WTC11 (cell line): ENCODE results near the gene UBE2M. TPM values are rescaled to one million over a fixed set of nuclear protein-coding genes. Genes with fewer than 3 reads are reported as not detected.

Source experiments
- ATAC-seq: fragments of 200-7000 bp; cut with Tn5 transposase; 2 replicates; pipeline ENCODE4 v1.10.0; 2021; ENCODE audit warnings: mild to moderate bottlenecking, moderate library complexity
- CTCF ChIA-PET: fragments of 300-600 bp; sonication (Branson Sonifier 250); formaldehyde crosslinking; loops from one replicate; lab custom pipeline; 2021; ENCODE audit warnings: antibody characterized with exemption; lab: Charles Lee
- POLR2A ChIA-PET: fragments of 350-600 bp; sonication (Branson Sonifier 250); formaldehyde crosslinking; loops from one replicate; lab custom pipeline; 2021; ENCODE audit warnings: antibody characterized with exemption; lab: Charles Lee
- DNase-seq: peaks from one replicate; pipeline ENCODE4 v3.0.0; 2021; ENCODE audit warnings: low spot score
- H3K27ac Mint-ChIP-seq: 2 replicates; pipeline ENCODE4 v1.8.0; 2021; ENCODE audit warnings: mixed read lengths
- H3K27me3 Mint-ChIP-seq: 2 replicates; pipeline ENCODE4 v1.8.0; 2021; ENCODE audit warnings: low read depth, mild to moderate bottlenecking, moderate library complexity, mixed read lengths
- H3K36me3 Mint-ChIP-seq: 2 replicates; pipeline ENCODE4 v1.8.0; 2021; ENCODE audit warnings: mixed read lengths
- H3K4me1 Mint-ChIP-seq: 2 replicates; pipeline ENCODE4 v1.8.0; 2022; ENCODE audit warnings: mixed read lengths
- H3K4me3 Mint-ChIP-seq: 2 replicates; pipeline ENCODE4 v1.8.0; 2021; ENCODE audit warnings: mild to moderate bottlenecking, moderate library complexity, mixed read lengths
- H3K9me3 Mint-ChIP-seq: 2 replicates; pipeline ENCODE4 v1.8.0; 2021; ENCODE audit warnings: mixed read lengths
- ESRRA ChIP-seq: sonication (generic); formaldehyde crosslinking; IDR thresholded peaks from 2 replicates; pipeline ENCODE4 v1.8.1; 2022; ENCODE audit warnings: mild to moderate bottlenecking, missing genetic modification reagents, borderline replicate concordance
- ETV6 ChIP-seq: sonication (generic); formaldehyde crosslinking; IDR thresholded peaks from 2 replicates; pipeline ENCODE4 v1.8.1; 2022; ENCODE audit warnings: mild to moderate bottlenecking, missing genetic modification reagents
- FOXJ3 ChIP-seq: sonication (generic); formaldehyde crosslinking; IDR thresholded peaks from 2 replicates; pipeline ENCODE4 v1.9.0; 2021; ENCODE audit warnings: missing genetic modification reagents, mild to moderate bottlenecking, borderline replicate concordance
- FOXK1 ChIP-seq: sonication (generic); formaldehyde crosslinking; IDR thresholded peaks from 2 replicates; pipeline ENCODE4 v1.8.0; 2022; ENCODE audit warnings: mild to moderate bottlenecking, moderate library complexity, missing genetic modification reagents
- FOXP1 ChIP-seq: sonication (generic); formaldehyde crosslinking; IDR thresholded peaks from 2 replicates; pipeline ENCODE4 v1.8.0; 2022; ENCODE audit warnings: missing genetic modification reagents, mild to moderate bottlenecking, moderate library complexity, borderline replicate concordance
- GABPB1 ChIP-seq: sonication (generic); formaldehyde crosslinking; IDR thresholded peaks from 2 replicates; pipeline ENCODE4 v1.8.1; 2023; ENCODE audit warnings: mild to moderate bottlenecking, missing genetic modification reagents
- IRF1 ChIP-seq: sonication (generic); formaldehyde crosslinking; IDR thresholded peaks from 2 replicates; pipeline ENCODE4 v1.8.0; 2023; ENCODE audit warnings: missing genetic modification reagents
- NR3C1 ChIP-seq: sonication (generic); formaldehyde crosslinking; conservative IDR thresholded peaks from 2 replicates; pipeline ENCODE4 v1.8.1; 2023; ENCODE audit warnings: low read depth, mild to moderate bottlenecking, missing genetic modification reagents
- OVOL2 ChIP-seq: fragments of 250-450 bp; sonication (Bioruptor Pico); IDR thresholded peaks from 2 replicates; pipeline ENCODE4 v1.9.0; 2021; ENCODE audit warnings: mild to moderate bottlenecking, borderline replicate concordance
- PRRX2 ChIP-seq: fragments of 250-450 bp; sonication (Bioruptor Pico); IDR thresholded peaks from 2 replicates; pipeline ENCODE4 v1.8.0; 2021; ENCODE audit warnings: mild to moderate bottlenecking
- SMAD4 ChIP-seq: sonication (generic); formaldehyde crosslinking; IDR thresholded peaks from 2 replicates; pipeline ENCODE4 v1.8.0; 2022; ENCODE audit warnings: mild to moderate bottlenecking, missing genetic modification reagents
- SOX15 ChIP-seq: fragments of 250-450 bp; sonication (Bioruptor Pico); IDR thresholded peaks from 2 replicates; pipeline ENCODE4 v1.9.0; 2021; ENCODE audit warnings: mild to moderate bottlenecking
- TEAD4 ChIP-seq: sonication (generic); formaldehyde crosslinking; IDR thresholded peaks from 2 replicates; pipeline ENCODE4 v1.8.0; 2022; ENCODE audit warnings: mild to moderate bottlenecking, missing genetic modification reagents
- USF2 ChIP-seq: sonication (generic); formaldehyde crosslinking; IDR thresholded peaks from 2 replicates; pipeline ENCODE4 v1.8.1; 2023; ENCODE audit warnings: mild to moderate bottlenecking, missing genetic modification reagents, moderate library complexity
- ZNF416 ChIP-seq: fragments of 250-450 bp; sonication (Bioruptor Pico); IDR thresholded peaks from 2 replicates; pipeline ENCODE4 v1.9.0; 2021; ENCODE audit warnings: mild to moderate bottlenecking, inconsistent platforms
- total RNA-seq: library from RNA; stranded (reverse); gene quantifications from 3 replicates; pipeline ENCODE4 v1.2.3, GENCODE V29; 2021
- TF ChIP-seq, protein P1 (sequence below): sonication (generic); formaldehyde crosslinking; conservative IDR thresholded peaks from 2 replicates; pipeline ENCODE4 v1.8.1; 2023; ENCODE audit warnings: mild to moderate bottlenecking, low read depth, missing genetic modification reagents, moderate library complexity
- TF ChIP-seq, protein P2 (sequence below): sonication (generic); formaldehyde crosslinking; IDR thresholded peaks from 2 replicates; pipeline ENCODE4 v1.8.1; 2022; ENCODE audit warnings: missing genetic modification reagents, borderline replicate concordance
- TF ChIP-seq, protein P3 (sequence below): fragments of 250-450 bp; sonication (Bioruptor Pico); IDR thresholded peaks from 2 replicates; pipeline ENCODE4 v1.9.0; 2021; ENCODE audit warnings: moderate library complexity, mild to moderate bottlenecking, inconsistent platforms, borderline replicate concordance
- TF ChIP-seq, protein P4 (sequence below): sonication (generic); formaldehyde crosslinking; IDR thresholded peaks from 2 replicates; pipeline ENCODE4 v1.8.0; 2022; ENCODE audit warnings: mild to moderate bottlenecking, missing genetic modification reagents

Gene UBE2M
- total RNA-seq, 1 experiment from 2014 or later = 105 TPM

- peak; percentile 72 for TF ChIP-seq FOXK1 (CRISPR knock-in tag)
- TF ChIP-seq GABPB1 (CRISPR knock-in tag) = peak; percentile 17; the same call in 1 of the 2 replicates
- peak; percentile 61 for TF ChIP-seq USF2 (CRISPR knock-in tag)
- TF ChIP-seq FOXP1 = peak; percentile 91; the same call in 1 of the 2 replicates
- TF ChIP-seq, protein P1, sequence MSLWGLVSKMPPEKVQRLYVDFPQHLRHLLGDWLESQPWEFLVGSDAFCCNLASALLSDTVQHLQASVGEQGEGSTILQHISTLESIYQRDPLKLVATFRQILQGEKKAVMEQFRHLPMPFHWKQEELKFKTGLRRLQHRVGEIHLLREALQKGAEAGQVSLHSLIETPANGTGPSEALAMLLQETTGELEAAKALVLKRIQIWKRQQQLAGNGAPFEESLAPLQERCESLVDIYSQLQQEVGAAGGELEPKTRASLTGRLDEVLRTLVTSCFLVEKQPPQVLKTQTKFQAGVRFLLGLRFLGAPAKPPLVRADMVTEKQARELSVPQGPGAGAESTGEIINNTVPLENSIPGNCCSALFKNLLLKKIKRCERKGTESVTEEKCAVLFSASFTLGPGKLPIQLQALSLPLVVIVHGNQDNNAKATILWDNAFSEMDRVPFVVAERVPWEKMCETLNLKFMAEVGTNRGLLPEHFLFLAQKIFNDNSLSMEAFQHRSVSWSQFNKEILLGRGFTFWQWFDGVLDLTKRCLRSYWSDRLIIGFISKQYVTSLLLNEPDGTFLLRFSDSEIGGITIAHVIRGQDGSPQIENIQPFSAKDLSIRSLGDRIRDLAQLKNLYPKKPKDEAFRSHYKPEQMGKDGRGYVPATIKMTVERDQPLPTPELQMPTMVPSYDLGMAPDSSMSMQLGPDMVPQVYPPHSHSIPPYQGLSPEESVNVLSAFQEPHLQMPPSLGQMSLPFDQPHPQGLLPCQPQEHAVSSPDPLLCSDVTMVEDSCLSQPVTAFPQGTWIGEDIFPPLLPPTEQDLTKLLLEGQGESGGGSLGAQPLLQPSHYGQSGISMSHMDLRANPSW (CRISPR knock-in tag) = 0 out of 2 replicates have a peak, but pooled peaks have one; percentile 53
- no peak for TF ChIP-seq SMAD4 (CRISPR knock-in tag)
- TF ChIP-seq, protein P2, sequence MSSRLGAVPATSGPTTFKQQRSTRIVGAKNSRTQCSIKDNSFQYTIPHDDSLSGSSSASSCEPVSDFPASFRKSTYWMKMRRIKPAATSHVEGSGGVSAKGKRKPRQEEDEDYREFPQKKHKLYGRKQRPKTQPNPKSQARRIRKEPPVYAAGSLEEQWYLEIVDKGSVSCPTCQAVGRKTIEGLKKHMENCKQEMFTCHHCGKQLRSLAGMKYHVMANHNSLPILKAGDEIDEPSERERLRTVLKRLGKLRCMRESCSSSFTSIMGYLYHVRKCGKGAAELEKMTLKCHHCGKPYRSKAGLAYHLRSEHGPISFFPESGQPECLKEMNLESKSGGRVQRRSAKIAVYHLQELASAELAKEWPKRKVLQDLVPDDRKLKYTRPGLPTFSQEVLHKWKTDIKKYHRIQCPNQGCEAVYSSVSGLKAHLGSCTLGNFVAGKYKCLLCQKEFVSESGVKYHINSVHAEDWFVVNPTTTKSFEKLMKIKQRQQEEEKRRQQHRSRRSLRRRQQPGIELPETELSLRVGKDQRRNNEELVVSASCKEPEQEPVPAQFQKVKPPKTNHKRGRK (CRISPR knock-in tag) = no peak
- peak; percentile 95 for TF ChIP-seq ETV6 (CRISPR knock-in tag)
Measured at GRCh38 chr19:58513694-58514563, 44.5 kb downstream of the UBE2M start (continued).

GRCh38 chr19:58513213-58513693 lies 45.2 kb downstream of the UBE2M start:
- POLR2A ChIA-PET = interaction anchor here (0.7 to 1.7 kb wide), 2 partner anchors 14 to 31 kb away, joined by 6 to 8 read pairs; partner anchors contain the start of gene TRIM28
- H3K27me3 Mint-ChIP-seq = peaks cover 12% of the 10 kb centered on the region
- ATAC-seq = no peak
- TF ChIP-seq SOX15 = no peak
- TF ChIP-seq IRF1 (CRISPR knock-in tag) = no peak
- TF ChIP-seq, protein P3, sequence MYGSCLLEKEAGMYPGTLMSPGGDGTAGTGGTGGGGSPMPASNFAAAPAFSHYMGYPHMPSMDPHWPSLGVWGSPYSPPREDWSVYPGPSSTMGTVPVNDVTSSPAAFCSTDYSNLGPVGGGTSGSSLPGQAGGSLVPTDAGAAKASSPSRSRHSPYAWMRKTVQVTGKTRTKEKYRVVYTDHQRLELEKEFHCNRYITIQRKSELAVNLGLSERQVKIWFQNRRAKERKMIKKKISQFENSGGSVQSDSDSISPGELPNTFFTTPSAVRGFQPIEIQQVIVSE (CRISPR knock-in tag) = no peak
- no peak for TF ChIP-seq ESRRA (CRISPR knock-in tag)
- TF ChIP-seq, all 79 proteins: peak for 0
- no peak overlapping the region for H3K27ac Mint-ChIP-seq
- peaks cover 21% of the 10 kb centered on the region for H3K4me1 Mint-ChIP-seq
- DNase-seq = no peak
- H3K9me3 Mint-ChIP-seq = no peaks in the 10 kb centered on the region
- peaks cover 5% of the 10 kb centered on the region for H3K36me3 Mint-ChIP-seq
- no peak overlapping the region for H3K4me3 Mint-ChIP-seq
- CTCF ChIA-PET = interaction anchor here (1.0 to 2.7 kb wide), 26 partner anchors 9 to 285 kb away, joined by 3 to 33 read pairs (median 7); partner anchors contain the start of genes CHMP2A, TRIM28, UBE2M and ZNF324B

DNA sequence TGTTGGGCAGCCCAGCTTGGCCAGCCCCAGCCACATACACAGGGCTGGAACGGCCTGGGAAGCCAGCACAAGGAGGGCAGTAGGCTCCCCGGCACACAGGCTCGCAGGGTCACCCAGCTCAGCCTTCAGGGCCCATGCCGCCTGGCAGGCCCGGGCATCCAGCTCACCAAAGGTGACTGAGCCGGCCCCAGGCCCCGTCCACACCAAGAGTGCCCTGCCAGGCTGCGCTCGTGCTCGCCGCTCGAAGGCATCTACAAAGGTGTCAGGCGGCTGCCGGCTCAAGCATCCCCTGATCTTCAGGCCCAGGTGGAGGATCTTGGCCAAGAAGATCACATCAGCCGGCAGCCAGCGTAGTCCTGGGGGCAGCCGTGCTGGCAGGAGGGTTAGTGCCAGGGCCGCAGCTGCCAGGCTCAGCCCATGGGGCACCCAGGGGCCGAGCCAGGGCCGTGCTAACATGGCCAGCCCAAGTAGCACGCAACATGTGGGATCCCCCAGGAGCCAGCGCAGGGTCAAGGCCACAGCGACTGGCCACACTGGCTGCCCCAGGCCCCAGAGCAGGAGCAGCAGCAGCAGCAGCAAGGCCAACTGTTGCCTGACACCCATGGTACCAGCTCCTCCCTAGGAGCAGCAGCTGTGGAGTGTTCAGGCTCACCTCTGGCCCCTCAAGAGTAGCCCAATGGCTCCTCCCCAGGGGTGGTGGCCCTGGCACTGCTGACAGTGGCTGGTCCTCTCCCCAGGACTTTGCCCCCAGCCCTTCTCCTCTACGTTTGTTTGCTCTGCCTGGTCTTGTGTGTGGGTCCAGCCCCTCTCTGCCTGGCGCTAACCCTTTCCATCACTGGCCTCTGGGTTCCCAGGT lies 46.8 kb downstream of the UBE2M start, which contains the start of gene SLC27A5:
TSS of gene SLC27A5 (minus strand) at position 640 of the 856 bp plus-strand sequence. CDS start at position 603, 37 bp downstream.
- Mint-ChIP-seq H3K36me3 (peaks cover 15% of the 10 kb centered on the region), H3K4me1 (peaks cover 18% of the 10 kb centered on the region), H3K9me3 (peaks cover 11% of the 10 kb centered on the region), H3K27me3 (peaks cover 20% of the 10 kb centered on the region), H3K27ac (no peak within 1 kb of the TSS), H3K4me3 (no peak within 1 kb of the TSS)
- TF ChIP-seq PRRX2 (CRISPR knock-in tag) = no peak
- TF ChIP-seq TEAD4 (CRISPR knock-in tag) = no peak
- no peak for TF ChIP-seq NR3C1 (CRISPR knock-in tag)
- TF ChIP-seq, protein P4, sequence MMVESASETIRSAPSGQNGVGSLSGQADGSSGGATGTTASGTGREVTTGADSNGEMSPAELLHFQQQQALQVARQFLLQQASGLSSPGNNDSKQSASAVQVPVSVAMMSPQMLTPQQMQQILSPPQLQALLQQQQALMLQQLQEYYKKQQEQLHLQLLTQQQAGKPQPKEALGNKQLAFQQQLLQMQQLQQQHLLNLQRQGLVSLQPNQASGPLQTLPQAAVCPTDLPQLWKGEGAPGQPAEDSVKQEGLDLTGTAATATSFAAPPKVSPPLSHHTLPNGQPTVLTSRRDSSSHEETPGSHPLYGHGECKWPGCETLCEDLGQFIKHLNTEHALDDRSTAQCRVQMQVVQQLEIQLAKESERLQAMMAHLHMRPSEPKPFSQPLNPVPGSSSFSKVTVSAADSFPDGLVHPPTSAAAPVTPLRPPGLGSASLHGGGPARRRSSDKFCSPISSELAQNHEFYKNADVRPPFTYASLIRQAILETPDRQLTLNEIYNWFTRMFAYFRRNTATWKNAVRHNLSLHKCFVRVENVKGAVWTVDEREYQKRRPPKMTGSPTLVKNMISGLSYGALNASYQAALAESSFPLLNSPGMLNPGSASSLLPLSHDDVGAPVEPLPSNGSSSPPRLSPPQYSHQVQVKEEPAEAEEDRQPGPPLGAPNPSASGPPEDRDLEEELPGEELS (CRISPR knock-in tag) = no peak
- TF ChIP-seq OVOL2 = no peak
- no peak for TF ChIP-seq FOXJ3 (CRISPR knock-in tag)
- TF ChIP-seq ZNF416 = no peak
- ChIA-PET CTCF (no interaction called here), POLR2A (interaction anchor here (0.8 kb wide), 1 partner anchor 44 kb away, joined by 3 read pairs; no protein-coding TSS in a partner anchor)
- DNase-seq (no peak), ATAC-seq (no peak)
